NCI-H2029 (cell line): ENCODE results near the gene HMGCS2.
A peak's percentile ranks its signal among the peaks of the same experiment; 100 is the strongest.

Experiments used
- DNase-seq: peaks from one replicate; lab custom pipeline; 2025; lab: John Stamatoyannopoulos, UW

Gene HMGCS2

GRCh38 chr1:119768778-119769177, at the start of gene HMGCS2:
TSS of gene HMGCS2 (minus strand) at chr1:119768905. CDS start at chr1:119768844, 61 bp downstream.
- DNase-seq: no peak

GRCh38 chr1:119818181-119818580, 49.5 kb upstream of the HMGCS2 start:
- no peak for DNase-seq

- no peak for DNase-seq
Observed at GRCh38 chr1:119816407-119816806, 47.7 kb upstream of the HMGCS2 start.

GRCh38 chr1:119815928-119816327, 47.2 kb upstream of the HMGCS2 start:
- DNase-seq: no peak

GRCh38 chr1:119815361-119815760, 46.7 kb upstream of the HMGCS2 start:
- no peak for DNase-seq

- no peak for DNase-seq
Observed at GRCh38 chr1:119814288-119814687, 45.6 kb upstream of the HMGCS2 start.

GRCh38 chr1:119811985-119812557, 43.4 kb upstream of the HMGCS2 start:
- no peak for DNase-seq

GRCh38 chr1:119811387-119811786, 42.7 kb upstream of the HMGCS2 start, which contains the start of gene REG4:
TSS of gene REG4 (minus strand) at chr1:119811460. CDS start at chr1:119808769, 2,691 bp downstream.
- no peak for DNase-seq

- DNase-seq: peak; percentile 20
Observed at GRCh38 chr1:119808972-119809550, 40.4 kb upstream of the HMGCS2 start.

GRCh38 chr1:119808491-119808890, 39.8 kb upstream of the HMGCS2 start:
- DNase-seq: no peak

- no peak for DNase-seq
Observed at GRCh38 chr1:119806489-119806888, 37.8 kb upstream of the HMGCS2 start.

GRCh38 chr1:119805746-119806145, 37.0 kb upstream of the HMGCS2 start:
- DNase-seq: no peak

GRCh38 chr1:119805247-119805646, 36.5 kb upstream of the HMGCS2 start:
- no peak for DNase-seq

- DNase-seq: no peak
Observed at GRCh38 chr1:119799599-119800177, 31.0 kb upstream of the HMGCS2 start.

- no peak for DNase-seq
Observed at GRCh38 chr1:119799003-119799402, 30.3 kb upstream of the HMGCS2 start.

GRCh38 chr1:119797606-119798005, 28.9 kb upstream of the HMGCS2 start:
- DNase-seq: no peak

- no peak for DNase-seq
Observed at GRCh38 chr1:119797162-119797561, 28.5 kb upstream of the HMGCS2 start.

GRCh38 chr1:119795261-119796200, 26.8 kb upstream of the HMGCS2 start:
- no peak for DNase-seq

GRCh38 chr1:119794876-119795240, 26.2 kb upstream of the HMGCS2 start:
- no peak for DNase-seq

GRCh38 chr1:119794230-119794875, 25.6 kb upstream of the HMGCS2 start:
- no peak for DNase-seq

- DNase-seq: no peak
Observed at GRCh38 chr1:119791377-119791776, 22.7 kb upstream of the HMGCS2 start.
